ENCODE results near the gene CELF2. TPM values are rescaled to one million over a fixed set of nuclear protein-coding genes. Genes with fewer than 3 reads are reported as not detected.

CELF2 gene
- total RNA-seq, 4 donors from 2014 or later = 30.0 to 56.6 (median 43.3) TPM

- Histone ChIP-seq H3K4me3 (no peak overlapping the region), H3K36me3 (peaks cover 0 to 32% of the 10 kb centered on the region in 2 donors), H3K4me1 (peaks cover 0 to 26% of the 10 kb centered on the region in 2 donors), H3K27ac (peak overlapping the region in 3 of 4 donors; percentile 5 to 29 (median 24)), H3K9me3 (no peaks in the 10 kb centered on the region), H3K27me3 (no peaks in the 10 kb centered on the region)
- in situ Hi-C loops (cut with MboI; ENCODE audit: low sequenced_read_pairs in 4 of 4) (no loop called here), intact Hi-C loops (cut with DNase I; ENCODE audit: low total_unique reads) (no loop called here)
- ATAC-seq (no peak), DNase-seq (no peak)
- TF ChIP-seq CTCF (IDR thresholded peaks at IDR 0.05 in 4 of 5, conservative IDR thresholded peaks at IDR 0.05 in 1 of 5) (no peak), POLR2A (IDR thresholded peaks at IDR 0.05) (no peak)
Observed at GRCh38 chr10:11329062-11329673, 311.5 kb downstream of the CELF2 start.

GRCh38 chr10:11330383-11331045, 312.8 kb downstream of the CELF2 start:
- ATAC-seq = no peak
- no peak for TF ChIP-seq CTCF (IDR thresholded peaks at IDR 0.05 in 4 of 5, conservative IDR thresholded peaks at IDR 0.05 in 1 of 5)
- no peak for TF ChIP-seq POLR2A (IDR thresholded peaks at IDR 0.05)
- in situ Hi-C loops (cut with MboI; ENCODE audit: low sequenced_read_pairs in 4 of 4) = no loop called here

GRCh38 chr10:11331046-11331577, 313.4 kb downstream of the CELF2 start:
- no peaks in the 10 kb centered on the region for H3K27me3 ChIP-seq
- DNase-seq (no peak), ATAC-seq (no peak)
- no peak for TF ChIP-seq CTCF (IDR thresholded peaks at IDR 0.05 in 4 of 5, conservative IDR thresholded peaks at IDR 0.05 in 1 of 5)
- TF ChIP-seq POLR2A (IDR thresholded peaks at IDR 0.05) = no peak
- no peak overlapping the region for H3K27ac ChIP-seq
- no peak overlapping the region for H3K4me3 ChIP-seq
- H3K4me1 ChIP-seq = peaks cover 0 to 26% of the 10 kb centered on the region in 2 donors
- peaks cover 0 to 14% of the 10 kb centered on the region in 2 donors for H3K36me3 ChIP-seq
- H3K9me3 ChIP-seq = no peaks in the 10 kb centered on the region
- in situ Hi-C loops (cut with MboI; ENCODE audit: low sequenced_read_pairs in 4 of 4) = no loop called here
- intact Hi-C loops (cut with DNase I; ENCODE audit: low total_unique reads) = no loop called here

More at GRCh38 chr10:11330383-11331045, 312.8 kb downstream of the CELF2 start:
- H3K4me1 ChIP-seq = peaks cover 0 to 26% of the 10 kb centered on the region in 2 donors
- DNase-seq = no peak
- H3K9me3 ChIP-seq = no peaks in the 10 kb centered on the region
- intact Hi-C loops (cut with DNase I; ENCODE audit: low total_unique reads) = no loop called here
- no peaks in the 10 kb centered on the region for H3K27me3 ChIP-seq
- no peak overlapping the region for H3K4me3 ChIP-seq
- H3K36me3 ChIP-seq = peaks cover 0 to 19% of the 10 kb centered on the region in 2 donors
- H3K27ac ChIP-seq = no peak overlapping the region

- peaks cover 0 to 26% of the 10 kb centered on the region in 2 donors for H3K4me1 ChIP-seq
- in situ Hi-C loops (cut with MboI; ENCODE audit: low sequenced_read_pairs in 4 of 4) = no loop called here
Observed at GRCh38 chr10:11331726-11332125, 314.1 kb downstream of the CELF2 start.

More at GRCh38 chr10:11331726-11332125, 314.1 kb downstream of the CELF2 start:
- Histone ChIP-seq H3K4me3 (no peak overlapping the region), H3K27me3 (no peaks in the 10 kb centered on the region), H3K27ac (no peak overlapping the region), H3K9me3 (no peaks in the 10 kb centered on the region), H3K36me3 (peaks cover 0 to 10% of the 10 kb centered on the region in 2 donors)
- no peak for ATAC-seq
- TF ChIP-seq CTCF (IDR thresholded peaks at IDR 0.05 in 4 of 5, conservative IDR thresholded peaks at IDR 0.05 in 1 of 5) (no peak), POLR2A (IDR thresholded peaks at IDR 0.05) (no peak)
- no peak for DNase-seq
- intact Hi-C loops (cut with DNase I; ENCODE audit: low total_unique reads) = no loop called here
